HL-60/S4 treated with retinoic acid at 250 ng/mL for 4 days and 3 days (cell line): Measurements from ENCODE around the gene TPM1.

Experiments
- in situ Hi-C: fragments of 300-500 bp; cut with MboI; formaldehyde crosslinking; loops from 2 replicates; pipeline ENCODE4 v1.7.0; 2022; ENCODE audit warnings: low sequenced_read_pairs

The TPM1 gene

DNA sequence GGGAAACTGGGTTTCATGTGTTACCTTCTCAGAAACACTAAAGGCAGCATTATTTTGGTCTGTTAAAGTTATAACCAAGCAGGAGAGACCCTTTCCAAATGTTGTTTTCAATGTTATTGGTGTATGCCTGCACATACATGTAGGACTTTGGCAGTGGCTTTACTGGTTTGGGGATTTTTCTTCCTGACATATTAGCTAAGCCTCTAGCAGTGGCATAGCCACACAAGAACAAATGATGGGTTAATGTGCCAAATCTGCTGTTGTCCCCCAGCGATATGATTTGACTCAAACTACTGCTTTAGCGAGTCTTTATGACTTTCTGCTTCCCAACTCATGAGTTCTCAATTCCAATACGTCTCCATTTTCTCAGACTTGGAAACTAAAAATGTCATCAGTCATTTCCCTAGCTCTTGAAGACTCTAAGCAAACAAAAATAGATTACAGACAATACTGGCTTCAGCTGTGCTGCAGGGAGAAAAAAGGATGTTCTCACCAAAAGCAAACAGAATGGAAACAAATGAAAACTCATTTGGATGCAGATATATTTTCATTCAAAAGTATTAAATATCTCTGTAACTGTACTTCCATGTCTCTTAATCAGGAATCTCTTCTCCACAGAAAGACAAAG, 29.6 kb downstream of the TPM1 start:
- in situ Hi-C loops, result no loop called here

DNA sequence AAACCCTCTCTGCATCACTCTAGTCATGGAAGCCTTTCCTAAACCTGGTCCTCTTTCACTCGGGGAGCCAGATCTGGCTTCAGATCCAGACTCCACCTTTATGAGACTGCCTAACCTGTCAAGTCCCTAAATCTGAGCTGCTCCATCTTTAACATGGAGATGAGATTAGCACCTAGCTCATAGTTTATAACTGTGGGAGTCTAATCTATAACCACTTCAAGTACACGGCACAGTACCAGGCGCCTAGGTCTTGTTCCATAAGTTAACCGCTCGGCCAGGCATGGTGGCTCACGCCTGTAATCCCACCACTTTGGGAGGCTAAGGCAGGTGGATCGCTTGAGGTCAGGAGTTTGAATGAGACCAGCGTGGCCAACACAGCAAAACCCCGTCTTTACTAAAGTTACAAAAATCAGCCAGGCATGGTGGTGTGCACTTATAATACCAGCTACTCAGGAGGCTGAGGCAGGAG, 30.3 kb downstream of the TPM1 start:
- in situ Hi-C loops, result no loop called here

DNA sequence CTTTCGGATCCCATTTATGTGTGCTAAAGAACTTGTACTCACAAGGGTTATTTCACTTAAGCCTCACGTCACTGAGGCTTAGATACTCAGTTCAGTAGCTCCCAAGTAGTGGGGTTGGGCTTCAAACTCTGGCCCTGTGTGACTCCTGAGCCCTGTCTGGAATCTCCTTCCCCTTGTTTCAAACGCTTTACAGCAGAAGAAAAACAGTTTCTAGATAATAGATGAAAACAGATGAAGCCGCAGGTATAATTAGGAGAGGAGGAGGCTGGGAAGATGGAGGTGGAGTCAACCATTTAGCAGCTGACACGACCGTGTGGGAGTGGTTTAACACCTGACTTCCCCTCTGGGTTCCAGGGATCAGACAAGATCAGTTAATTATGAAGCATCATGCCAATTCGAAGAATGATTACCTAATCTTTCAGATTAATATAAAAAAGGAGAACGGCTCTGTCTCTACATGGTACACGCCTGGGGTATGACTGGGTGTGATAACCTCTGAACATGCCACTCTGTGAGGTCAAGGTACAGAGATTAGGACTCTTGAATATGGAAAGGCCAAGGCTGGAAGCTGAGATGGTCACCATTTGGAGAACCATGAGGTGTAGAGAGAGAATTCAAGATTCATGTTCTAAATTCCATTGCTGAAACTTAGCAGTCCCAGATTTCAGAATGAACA, 31.1 kb downstream of the TPM1 start:
- in situ Hi-C loops, result no loop called here

DNA sequence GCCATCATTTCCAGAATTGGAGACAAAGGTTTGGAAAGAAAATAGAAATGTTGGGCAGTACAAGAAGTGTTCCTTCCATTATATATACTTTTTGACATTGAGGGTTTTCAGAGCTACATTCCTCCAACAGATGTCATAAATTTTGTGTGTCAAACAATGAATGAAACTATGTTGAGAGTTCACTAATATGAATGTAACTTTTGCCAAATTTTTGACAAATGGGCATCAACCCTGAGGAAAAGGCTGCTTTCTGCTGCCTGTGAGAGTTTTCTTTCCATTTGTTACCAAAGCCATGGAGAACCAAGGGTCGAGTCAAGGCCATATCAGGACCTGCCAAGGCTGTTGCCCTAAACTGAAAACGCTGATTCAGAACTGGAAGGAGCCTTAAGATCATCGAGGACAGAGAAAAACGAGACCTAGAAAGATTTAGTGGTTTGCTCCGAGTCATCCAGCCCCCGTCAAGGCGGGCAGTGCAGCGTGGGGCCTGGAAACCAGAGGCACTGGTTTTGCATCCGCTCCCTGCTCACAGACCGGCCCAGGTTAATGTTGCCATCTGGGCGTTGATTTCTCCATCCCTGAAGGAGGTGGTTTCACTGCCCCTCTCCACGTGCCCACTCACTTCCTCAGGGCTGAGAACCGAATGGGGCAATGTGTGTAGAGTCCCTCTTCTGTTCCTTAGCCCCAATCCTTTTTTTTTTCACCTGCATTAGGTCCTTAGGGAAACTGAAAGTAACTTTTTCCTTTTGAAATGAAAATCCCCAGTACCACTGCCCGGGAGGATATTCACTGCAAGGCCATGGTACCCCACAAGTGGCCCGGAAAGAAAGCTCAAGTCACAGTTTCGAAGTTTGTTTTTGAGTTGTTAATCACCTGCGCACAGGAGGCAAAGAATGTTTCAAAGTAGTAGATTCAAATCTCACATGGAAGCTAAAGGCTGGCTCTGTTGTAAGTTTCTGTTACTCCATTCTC, 32.8 kb downstream of the TPM1 start:
- in situ Hi-C loops, result no loop called here

DNA sequence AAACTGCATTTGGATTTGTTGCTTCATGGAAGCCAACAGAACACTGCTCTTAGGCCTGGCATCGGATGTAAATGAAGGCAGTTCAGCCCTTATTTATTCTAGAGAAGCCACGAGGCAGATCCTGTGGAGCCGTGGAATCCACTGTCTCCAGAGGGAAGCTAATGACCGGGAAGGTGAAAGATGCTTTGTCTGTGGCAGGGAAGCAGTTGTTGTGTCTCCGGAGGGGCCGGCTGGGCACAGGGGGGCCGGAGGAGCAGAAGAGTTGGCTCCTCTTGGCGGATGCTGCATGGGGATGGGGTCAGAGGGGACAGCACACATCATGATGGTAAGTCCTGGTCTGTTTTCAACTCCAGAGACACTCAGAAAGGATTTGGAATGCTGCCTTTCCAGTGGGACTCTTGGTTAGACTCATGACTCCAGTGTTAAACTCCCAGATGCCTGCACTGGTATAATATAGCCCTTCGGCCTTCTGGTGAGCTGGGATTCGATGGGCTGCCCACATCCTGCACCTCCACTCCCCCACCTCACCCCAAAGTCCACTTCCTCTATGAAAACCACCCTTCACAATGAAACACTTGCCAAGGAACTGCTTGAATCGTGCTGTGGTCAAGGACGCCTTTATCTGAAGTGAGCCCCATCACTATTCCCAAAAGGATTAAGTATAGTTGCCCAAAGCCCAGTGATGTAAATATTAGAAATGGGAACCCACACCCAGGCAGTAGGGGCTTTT, 33.6 kb downstream of the TPM1 start:
- in situ Hi-C loops, result no loop called here

DNA sequence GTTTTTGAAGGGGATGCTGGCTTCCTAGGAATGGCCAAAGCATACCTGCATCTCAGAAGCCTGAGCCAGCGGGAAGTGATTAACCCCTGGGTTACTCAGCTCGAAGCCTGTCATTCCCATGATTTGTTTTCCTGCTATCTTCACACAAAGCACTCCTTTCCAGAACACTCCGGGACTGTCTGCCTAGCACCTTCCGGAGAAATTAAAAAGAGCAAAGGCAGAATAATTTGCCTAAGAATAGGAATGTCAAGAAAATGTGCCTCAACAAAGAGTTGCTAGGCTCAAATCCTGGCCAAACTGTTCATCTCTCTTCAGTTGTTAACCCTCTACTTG, 34.1 kb downstream of the TPM1 start:
- in situ Hi-C loops, result no loop called here

DNA sequence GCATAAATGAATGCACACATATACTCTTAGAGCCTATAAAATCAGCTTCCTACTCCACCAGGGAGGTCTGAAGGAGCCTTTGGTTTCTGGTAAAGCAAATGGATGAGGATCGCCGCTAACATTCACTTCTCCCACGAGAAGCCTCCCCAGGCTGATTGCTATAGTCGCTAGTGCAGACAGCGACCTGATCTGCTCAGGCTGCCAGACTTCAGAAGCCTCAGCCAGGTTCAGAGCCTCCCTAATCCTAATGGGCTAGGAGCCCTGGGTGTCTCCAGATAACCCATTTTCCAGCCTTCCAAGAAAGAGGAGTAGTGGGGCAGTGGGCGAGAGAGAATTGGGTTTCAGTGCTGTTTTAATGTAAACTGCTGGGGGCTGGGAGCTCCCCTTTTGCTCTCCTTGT, 35.4 kb downstream of the TPM1 start:
- in situ Hi-C loops, result no loop called here

DNA sequence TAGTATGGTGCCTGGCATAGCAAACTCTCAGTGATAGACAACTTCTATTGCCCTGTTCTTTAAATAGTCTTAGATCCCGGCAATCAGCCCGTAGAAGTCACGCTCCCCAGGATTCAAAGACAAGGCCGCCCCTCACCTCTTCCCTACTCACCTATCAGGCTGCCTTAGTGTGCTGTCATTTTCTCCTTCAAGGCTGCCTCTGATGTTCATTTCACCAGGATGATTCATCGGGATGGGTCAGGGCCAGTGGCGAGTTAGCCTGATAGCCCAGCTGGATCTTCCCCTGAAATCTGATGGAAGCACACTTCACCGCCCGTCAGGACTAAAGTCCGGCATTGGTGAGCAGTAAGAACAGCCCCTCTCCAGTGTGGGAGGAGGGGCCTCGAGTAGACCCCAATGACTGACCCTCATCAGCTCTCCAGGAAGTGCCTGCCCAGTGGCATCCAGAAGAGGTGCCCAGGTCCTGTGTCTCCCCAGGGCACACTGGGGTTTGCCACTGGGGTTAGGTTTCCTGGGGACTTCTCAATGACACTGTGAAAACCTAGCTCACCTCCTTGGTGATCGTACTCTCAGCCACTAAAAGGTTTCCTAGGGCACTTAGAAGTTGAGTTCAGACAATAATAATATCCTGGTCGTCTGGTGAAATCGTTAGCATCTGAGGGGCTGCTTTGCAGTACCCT, 37.5 kb downstream of the TPM1 start:
- in situ Hi-C loops, result no loop called here

DNA sequence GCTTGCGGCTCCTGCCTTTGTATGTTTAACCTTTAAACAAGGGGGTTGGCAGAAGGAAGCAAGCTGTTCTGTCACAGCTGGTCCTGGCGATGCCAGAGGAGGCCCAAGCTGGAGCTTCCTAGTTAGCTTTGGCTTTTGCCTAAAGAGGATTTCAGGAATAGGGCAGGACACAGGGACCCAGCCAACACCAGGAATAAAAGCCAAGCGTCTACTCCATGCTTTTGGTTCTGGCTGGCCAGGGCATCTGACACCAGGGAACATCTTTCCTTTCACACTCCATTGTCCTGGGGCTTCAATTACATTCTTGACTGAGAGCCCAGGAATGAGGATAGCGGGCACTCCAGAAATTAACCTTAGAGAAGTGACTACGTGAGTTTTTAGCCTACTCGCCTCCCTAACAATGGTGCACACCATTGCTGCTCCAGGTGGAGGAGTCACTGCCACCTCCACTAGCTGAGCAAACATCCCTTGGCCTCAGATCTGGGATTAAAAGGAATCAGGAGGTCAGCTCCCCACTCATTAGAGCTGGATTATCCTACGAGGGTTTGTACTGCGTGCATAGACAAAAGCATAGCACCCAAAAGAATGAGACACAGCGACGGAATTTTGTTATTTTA, 38.2 kb downstream of the TPM1 start:
- in situ Hi-C loops, result no loop called here

DNA sequence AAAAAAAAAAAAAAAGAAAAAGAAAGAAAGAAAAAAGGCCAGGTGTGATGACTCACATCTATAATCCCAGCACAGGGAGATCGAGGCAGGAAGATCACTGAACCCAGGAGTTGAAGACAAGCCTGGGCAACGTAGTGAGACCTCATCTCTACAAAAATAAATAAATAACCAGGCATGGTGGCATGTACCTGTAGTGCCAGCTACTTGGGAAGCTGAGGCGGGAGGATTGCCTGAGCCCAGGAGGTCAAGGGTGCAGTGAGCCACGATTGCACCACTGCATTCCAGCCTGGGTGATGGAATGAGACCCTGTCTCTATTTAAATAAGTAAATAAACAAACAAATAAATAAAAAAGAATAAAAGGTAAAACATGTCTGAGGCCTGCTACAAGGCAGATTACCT, 39.8 kb downstream of the TPM1 start:
- in situ Hi-C loops, result no loop called here

DNA sequence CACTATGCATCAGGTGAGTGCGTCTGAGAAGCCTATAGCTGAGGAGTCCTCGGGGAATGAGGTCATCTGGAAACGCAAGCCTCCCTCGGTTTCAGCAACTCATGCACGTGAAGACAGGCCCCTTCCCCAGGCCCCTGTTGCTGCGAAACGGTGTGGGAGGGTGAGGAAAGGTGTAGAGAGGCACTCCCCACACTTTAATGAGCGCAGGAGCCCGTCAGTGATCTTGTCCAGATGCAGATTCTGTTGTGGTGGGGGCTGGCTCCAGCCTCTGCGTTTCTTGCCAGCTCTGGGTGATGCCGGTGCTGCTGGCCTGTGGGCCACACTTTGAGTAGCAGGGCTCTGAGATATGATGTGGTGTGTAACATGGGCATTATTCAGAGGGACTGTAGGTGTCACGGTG, 40.5 kb downstream of the TPM1 start:
- in situ Hi-C loops, result no loop called here

DNA sequence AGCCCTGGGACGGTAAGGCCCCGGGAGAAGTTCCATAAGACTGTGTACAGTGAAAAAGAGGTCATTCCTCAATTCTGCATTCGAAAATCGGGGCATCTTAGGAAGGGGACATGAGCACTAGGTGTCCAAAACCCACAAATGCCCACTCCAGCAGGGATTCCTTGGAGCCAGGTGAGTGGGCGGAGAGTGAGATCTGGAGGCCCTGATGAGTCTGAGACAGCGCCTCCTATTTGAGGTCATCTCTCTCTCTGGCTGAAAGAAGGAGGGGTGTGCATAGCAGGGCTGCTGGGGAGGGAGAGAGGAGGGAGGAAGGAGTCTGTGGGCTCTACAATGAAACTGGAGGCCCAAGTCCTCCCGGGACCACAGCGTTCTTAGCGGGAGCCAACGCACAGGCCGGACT, 41.0 kb downstream of the TPM1 start:
- in situ Hi-C loops, result no loop called here

DNA sequence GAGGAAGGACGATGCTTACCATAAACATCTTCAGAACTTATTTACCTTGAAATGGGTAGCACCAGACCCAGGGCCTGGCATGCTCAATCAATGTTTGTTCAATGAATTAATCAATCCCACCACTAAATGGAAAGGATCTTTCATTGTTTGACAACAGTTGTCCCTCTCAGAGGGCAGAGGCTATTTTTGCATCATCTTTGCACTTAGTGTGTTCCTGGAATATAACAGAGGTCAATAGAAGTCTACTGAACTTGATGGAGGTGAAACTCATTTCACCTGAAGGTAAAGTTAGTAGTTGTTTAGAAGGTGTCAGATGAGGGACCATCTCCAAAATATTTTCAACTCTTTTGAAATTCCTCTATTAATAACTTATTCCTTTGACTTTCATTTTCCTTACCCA, 42.3 kb downstream of the TPM1 start:
- in situ Hi-C loops, result no loop called here

DNA sequence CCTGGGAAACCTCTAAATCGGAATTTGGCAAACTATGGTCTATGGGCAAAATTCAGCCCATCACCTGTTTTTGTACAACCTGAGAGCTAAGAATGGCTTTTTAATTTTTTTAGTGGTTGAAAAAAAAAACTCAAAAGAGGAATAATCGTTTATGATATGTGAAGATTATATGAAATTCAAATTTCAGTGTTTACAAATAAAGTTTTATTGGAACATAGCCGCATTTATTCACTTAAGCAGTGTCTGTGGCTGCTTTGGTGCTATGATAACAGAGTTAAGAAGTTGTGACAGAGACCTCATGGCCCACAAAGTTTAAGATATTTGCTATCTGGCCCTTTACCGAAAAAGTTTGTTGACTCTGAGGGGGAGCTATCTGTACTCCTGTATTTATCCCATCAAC, 42.7 kb downstream of the TPM1 start:
- in situ Hi-C loops, result no loop called here

DNA sequence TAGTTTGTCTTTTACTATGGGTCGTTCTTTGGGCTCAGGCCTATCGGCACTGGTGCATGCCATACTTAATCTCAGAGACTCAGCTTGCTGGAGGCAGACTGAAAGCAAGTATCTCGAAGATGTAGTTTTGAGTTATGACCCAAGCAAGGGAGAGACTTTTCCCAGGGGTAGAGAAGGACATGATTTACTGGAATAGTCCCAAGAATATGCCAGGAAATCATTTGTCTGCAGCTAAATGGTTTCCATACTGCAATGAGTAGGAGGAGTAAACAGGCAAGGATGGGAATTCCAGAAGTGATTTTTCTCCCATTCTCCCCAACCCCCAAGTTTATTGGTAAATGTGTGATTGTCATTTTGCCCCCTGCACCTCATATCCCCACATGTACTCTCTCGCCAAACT, 43.7 kb downstream of the TPM1 start:
- in situ Hi-C loops, result no loop called here

DNA sequence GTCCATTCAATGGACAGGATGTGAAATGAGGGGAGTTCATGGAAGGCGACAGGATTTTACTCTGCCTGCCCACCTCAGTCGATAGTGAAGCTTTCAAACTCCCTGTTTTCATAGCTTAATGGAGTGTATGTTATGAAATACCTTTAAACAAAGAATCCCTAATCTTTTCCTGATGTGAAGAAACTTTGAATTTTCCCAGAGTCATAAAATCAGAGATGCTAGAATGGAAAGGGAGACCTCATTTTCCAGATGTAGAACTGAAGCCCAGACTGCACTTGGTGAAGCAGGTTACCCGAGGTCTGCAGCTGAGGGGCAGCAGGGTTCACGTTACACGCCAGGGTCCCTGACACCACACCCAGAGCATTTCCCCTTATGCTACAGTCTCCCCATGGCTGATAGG, 44.4 kb downstream of the TPM1 start:
- in situ Hi-C loops, result no loop called here

DNA sequence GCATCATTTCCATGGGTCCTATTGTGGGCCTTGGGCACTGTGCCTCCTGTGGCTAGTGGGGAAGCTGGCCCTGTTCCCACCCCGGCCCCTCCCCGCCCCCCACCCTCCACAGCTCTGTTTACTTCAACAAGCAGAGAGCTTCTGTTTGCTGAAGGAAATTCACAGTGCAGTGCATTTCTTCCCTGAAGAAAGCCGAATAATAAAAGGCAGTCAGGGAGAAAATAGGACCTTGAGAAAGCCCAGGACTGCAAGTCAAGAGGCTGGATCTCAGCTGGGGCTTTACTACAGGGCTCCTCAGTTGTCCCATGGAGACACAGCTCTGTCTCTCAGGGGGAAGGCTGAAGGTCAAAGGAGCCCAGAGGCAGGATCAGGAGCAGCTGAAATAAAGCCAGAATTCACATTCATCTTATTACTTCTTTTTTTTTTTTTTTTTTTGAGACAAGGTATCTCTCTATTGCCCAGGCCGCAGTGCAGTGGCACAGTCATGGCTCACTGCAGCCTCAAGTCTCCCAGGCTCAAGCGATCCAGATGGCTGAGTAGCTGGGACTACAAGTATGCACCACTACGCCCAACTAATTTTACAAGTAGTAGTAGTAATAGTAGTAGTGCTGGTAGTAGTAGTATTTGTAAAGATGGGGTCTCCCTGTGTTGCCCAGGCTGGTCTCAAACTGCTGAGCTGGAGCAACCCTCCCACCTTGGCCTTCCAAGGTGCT, 46.1 kb downstream of the TPM1 start:
- in situ Hi-C loops, result no loop called here

DNA sequence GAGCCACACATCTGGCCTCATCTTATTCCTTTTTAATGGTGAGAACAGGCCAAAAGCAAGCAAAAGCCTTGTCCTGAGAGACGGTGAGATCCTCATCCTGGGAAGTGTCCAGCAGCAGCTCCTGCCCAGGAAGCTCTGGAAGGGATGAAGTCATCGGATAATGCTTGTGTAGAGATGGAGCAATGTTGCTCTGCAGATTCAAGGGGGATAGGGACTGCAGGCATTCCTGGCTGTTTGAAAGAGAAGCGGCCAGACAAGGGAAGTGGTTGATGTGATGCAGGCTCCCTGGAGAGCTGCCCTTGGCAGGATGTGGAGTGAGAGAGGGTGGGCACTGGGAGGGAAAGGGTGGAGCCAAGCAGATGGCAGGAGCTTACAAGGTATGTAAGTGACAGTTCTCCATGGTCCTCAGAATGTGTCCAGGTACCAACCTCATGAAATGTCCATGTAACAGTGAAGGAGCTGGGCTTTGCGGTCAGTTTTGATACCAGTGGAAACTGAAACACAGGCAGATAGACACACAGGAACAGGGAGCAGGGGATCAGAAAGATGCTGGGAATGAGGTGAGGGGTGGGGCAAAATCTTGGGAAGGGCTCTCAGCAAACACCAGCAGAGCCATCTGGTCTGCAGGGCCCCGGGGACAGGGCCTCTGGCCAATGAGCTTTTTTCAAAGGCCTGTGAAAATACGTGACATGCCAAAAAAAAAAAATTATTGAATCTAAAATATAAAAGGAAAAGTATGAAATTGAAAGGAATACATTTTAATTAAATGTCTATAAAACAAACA, 46.9 kb downstream of the TPM1 start:
- in situ Hi-C loops, result no loop called here

DNA sequence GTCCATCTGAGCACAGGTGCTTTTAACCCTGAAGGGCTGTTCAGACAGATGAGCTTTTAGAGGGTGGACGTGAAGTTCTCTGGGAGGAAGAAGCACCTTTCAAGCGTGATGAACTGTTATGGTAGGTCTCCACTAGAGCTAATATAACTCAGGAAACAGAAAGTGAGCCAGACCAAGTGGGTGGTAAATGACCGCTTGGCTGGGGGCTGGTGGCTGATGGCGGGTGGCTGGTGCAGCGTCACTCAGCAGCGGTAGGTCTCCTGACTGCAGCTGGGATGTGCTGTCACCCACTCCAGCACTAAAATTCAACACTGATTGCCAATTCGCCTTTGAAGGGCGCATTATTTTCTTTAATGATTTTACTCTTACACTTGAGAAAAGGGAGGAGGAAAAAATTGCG, 47.9 kb downstream of the TPM1 start:
- in situ Hi-C loops, result no loop called here
